ENCODE results near the gene OR2B2.

The OR2B2 gene

GRCh38 chr6:27867051-27867944, 44.9 kb downstream of the OR2B2 start:
- DNase-seq (ENCODE audit: low read depth in 2 of 2), result peak; percentile 86 to 90
- H3K4me3 ChIP-seq (replicated peaks in 1 of 2; ENCODE audit: low read depth in 2 of 2, low read length in 2 of 2), result peak overlapping the region; percentile 57 to 73
- no peak for TF ChIP-seq CTCF (IDR thresholded peaks at IDR 0.05; ENCODE audit: low read depth, low read length)

GRCh38 chr6:27866357-27867050, 45.7 kb downstream of the OR2B2 start:
- H3K4me3 ChIP-seq (replicated peaks in 1 of 2; ENCODE audit: low read depth in 2 of 2, low read length in 2 of 2), result peak overlapping the region; percentile 57 to 73
- peak; percentile 74 to 86 for DNase-seq (ENCODE audit: low read depth in 2 of 2)
- no peak for TF ChIP-seq CTCF (IDR thresholded peaks at IDR 0.05; ENCODE audit: low read depth, low read length)

GRCh38 chr6:27865850-27866356, 46.3 kb downstream of the OR2B2 start:
- peak overlapping the region; percentile 57 to 73 for H3K4me3 ChIP-seq (replicated peaks in 1 of 2; ENCODE audit: low read depth in 2 of 2, low read length in 2 of 2)
- no peak for DNase-seq (ENCODE audit: low read depth in 2 of 2)

DNA sequence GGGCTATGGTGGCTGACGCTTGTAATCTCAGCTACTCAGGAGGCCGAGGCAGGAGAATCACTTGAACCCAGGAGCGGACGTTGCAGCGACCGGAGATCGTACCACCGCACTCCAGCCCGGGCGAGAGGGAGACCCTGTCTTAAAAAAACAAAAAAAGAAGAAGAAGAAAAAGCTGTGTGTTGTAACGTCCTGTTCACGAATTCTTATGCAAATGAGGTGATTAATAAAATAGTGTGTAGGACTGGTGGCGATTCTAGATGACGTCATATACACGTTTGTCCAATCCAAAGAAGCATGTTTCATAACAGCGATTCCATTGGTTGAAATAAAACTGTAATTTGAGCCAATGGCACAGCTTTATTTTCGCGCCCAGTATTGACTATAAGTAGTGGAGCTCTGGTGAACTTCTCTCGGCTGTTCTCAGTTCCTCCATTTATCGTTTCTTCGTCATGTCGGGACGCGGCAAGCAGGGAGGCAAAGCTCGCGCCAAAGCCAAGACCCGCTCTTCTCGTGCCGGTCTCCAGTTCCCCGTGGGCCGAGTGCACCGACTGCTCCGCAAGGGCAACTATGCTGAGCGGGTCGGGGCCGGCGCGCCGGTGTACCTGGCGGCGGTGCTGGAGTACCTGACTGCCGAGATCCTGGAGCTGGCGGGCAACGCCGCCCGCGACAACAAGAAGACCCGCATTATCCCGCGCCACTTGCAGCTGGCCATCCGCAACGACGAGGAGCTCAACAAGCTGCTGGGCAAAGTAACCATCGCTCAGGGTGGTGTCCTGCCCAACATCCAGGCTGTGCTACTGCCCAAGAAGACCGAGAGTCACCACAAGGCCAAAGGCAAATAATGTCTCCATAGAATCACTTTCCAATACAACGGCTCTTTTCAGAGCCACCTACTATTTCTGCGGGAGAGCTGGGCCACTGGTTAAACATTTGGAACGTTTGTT, 47.0 kb downstream of the OR2B2 start:
- no peak for TF ChIP-seq CTCF (IDR thresholded peaks at IDR 0.05; ENCODE audit: low read depth, low read length)

More at GRCh38 chr6:27865850-27866356, 46.3 kb downstream of the OR2B2 start:
- no peak for TF ChIP-seq CTCF (IDR thresholded peaks at IDR 0.05; ENCODE audit: low read depth, low read length)

DNA sequence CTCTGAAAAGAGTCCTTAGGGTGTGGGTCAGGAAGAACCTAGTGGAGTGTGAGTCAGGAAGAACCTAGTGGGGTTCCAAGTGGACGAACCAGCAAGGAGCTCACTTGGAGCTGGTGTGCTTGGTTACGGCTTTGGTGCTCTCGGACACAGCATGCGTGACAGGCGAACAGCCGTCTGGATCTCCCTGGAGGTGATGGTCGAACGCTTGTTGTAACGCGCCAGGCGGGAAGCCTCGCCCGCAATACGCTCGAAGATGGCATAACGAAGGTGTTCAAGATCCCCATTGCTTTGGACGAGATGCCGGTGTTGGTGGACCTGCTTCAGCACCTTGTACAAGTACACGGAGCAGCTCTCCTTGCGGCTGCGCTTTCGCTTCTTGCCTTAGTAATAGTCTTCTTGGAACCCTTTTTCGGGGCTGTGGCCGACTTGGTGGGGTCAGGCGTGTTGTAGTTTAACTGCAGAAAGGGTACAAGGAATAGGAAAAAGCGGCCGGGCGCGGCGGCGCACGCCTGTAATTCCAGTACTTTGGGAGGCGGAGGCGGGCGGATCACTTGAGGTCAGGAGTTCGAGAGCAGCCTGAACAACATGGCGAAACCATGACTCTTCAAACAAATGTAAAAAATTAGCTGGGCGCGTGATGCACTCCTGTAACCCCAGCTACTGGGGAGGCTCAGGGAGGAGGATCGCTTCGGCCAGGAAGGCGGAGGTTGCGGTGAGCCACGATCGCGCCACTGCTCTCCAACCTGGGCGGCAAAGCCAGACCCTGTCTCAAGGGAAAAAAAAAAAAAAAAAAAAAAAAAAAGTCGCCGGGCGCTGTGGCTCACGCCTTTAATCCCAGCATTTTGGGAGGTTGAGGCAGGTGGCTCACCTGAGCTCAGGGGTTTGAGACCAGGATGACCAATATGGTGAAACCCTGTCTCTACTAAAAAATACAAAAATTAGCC, 48.0 kb downstream of the OR2B2 start:
- peak; percentile 34 to 51 for DNase-seq (ENCODE audit: low read depth in 2 of 2)
- H3K4me3 ChIP-seq (replicated peaks in 1 of 2; ENCODE audit: low read depth in 2 of 2, low read length in 2 of 2), result peak overlapping the region; percentile 63 to 73
- TF ChIP-seq CTCF (IDR thresholded peaks at IDR 0.05; ENCODE audit: low read depth, low read length), result no peak

More for the DNA sequence above, 47.0 kb downstream of the OR2B2 start:
- peak; percentile 98 to 99 for DNase-seq (ENCODE audit: low read depth in 2 of 2)
- peak overlapping the region; percentile 63 to 73 for H3K4me3 ChIP-seq (replicated peaks in 1 of 2; ENCODE audit: low read depth in 2 of 2, low read length in 2 of 2)

All from cardiac fibroblast (primary cell).